ENCODE results near the gene EPB41L4A. TPM values are rescaled to one million over a fixed set of nuclear protein-coding genes. Genes with fewer than 3 reads are reported as not detected.

The EPB41L4A gene
- total and polyA plus RNA-seq, 12 donors: 4.2 to 26.3 (median 9.5) TPM

DNA sequence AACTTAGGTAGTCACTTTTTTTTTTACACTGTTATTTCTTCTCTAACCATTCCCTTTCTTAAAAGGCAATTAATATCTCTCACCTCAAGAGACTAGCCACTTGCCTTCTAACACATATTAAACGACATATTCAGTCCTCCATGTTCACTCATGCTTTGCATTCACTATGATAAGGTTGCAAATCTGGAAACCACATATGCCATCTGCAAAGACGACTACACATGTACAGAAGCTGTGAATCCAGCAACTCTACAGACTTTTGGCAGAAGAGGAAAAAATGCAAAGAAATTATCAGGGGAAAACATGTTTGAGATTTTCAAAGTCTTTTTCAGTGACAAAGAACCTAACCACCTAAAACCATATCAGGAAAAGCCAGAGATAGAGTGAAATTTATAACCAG lies 112.1 kb downstream of the EPB41L4A start:
- no peak for DNase-seq
- Histone ChIP-seq H3K27me3 (no peaks in the 10 kb centered on the region), H3K9me3 (replicated peaks in 1 of 3) (no peaks in the 10 kb centered on the region), H3K27ac (no peak overlapping the region), H3K4me3 (no peak overlapping the region), H3K4me1 (replicated peaks in 1 of 2) (no peaks in the 10 kb centered on the region), H3K36me3 (replicated peaks in 1 of 2) (no peaks in the 10 kb centered on the region)
- TF ChIP-seq POLR2A (IDR thresholded peaks at IDR 0.05): no peak
- TF ChIP-seq, protein P1, sequence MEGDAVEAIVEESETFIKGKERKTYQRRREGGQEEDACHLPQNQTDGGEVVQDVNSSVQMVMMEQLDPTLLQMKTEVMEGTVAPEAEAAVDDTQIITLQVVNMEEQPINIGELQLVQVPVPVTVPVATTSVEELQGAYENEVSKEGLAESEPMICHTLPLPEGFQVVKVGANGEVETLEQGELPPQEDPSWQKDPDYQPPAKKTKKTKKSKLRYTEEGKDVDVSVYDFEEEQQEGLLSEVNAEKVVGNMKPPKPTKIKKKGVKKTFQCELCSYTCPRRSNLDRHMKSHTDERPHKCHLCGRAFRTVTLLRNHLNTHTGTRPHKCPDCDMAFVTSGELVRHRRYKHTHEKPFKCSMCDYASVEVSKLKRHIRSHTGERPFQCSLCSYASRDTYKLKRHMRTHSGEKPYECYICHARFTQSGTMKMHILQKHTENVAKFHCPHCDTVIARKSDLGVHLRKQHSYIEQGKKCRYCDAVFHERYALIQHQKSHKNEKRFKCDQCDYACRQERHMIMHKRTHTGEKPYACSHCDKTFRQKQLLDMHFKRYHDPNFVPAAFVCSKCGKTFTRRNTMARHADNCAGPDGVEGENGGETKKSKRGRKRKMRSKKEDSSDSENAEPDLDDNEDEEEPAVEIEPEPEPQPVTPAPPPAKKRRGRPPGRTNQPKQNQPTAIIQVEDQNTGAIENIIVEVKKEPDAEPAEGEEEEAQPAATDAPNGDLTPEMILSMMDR (IDR thresholded peaks at IDR 0.05): no peak
- 71 to 81% (median 75%) methylated on average over 2 of the region's 2 CpGs for WGBS, 4 donors
- intact Hi-C loops (cut with DNase I): no loop called here

DNA sequence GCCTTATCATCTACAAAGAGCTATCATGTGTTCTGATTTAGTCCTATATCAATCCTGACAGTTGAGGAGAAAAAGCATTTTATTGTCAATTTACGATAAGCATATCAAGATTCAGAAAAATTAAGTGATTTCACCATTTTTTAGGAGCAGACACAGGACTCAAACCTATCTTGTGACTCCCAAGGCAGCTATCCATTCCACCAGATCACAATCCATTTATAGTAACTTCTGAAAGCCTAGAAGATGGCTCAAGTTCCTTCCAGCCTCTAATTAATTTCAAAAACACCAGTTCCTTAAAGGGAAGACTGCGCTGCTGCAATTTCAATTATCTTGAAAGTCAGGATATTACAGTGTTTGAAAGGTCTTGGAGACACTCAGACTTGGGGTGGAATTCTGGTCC lies 114.3 kb downstream of the EPB41L4A start:
- Histone ChIP-seq H3K27ac (no peak overlapping the region), H3K27me3 (no peaks in the 10 kb centered on the region), H3K36me3 (replicated peaks in 1 of 2) (no peaks in the 10 kb centered on the region), H3K4me1 (replicated peaks in 1 of 2) (no peaks in the 10 kb centered on the region), H3K9me3 (replicated peaks in 1 of 3) (no peaks in the 10 kb centered on the region), H3K4me3 (no peak overlapping the region)
- WGBS, 4 donors: 92 to 96% (median 94%) methylated on average over 2 of the region's 2 CpGs
- intact Hi-C loops (cut with DNase I): no loop called here
- no peak for TF ChIP-seq POLR2A (IDR thresholded peaks at IDR 0.05)
- TF ChIP-seq, protein P1 (IDR thresholded peaks at IDR 0.05): no peak
- DNase-seq: no peak

DNA sequence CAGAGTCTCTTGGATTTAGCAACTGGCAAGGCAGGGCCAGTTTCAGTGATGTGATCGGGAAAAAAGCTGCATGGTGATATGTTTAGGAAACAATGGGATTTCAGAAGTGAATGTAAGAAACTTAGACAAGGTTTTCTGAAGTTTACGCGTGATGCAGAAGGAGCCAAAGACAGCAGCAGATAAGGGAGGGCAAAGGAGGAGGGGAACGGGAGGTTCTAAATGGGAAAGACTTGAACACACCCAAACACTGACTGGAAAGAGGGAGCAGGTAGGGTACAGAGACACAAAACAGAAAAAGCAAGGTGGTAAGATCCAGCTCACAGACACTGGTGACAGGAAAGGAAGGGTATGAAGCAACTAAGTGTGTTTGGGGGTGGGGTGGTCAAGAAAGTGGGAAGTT lies 115.4 kb downstream of the EPB41L4A start:
- Histone ChIP-seq H3K27me3 (no peaks in the 10 kb centered on the region), H3K4me3 (no peak overlapping the region), H3K9me3 (replicated peaks in 1 of 3) (no peaks in the 10 kb centered on the region), H3K27ac (no peak overlapping the region), H3K36me3 (replicated peaks in 1 of 2) (no peaks in the 10 kb centered on the region), H3K4me1 (replicated peaks in 1 of 2) (no peaks in the 10 kb centered on the region)
- no peak for DNase-seq
- intact Hi-C loops (cut with DNase I): no loop called here
- WGBS, 4 donors: 89 to 94% (median 93%) methylated on average over 4 of the region's 4 CpGs
- TF ChIP-seq, protein P1 (IDR thresholded peaks at IDR 0.05): no peak
- no peak for TF ChIP-seq POLR2A (IDR thresholded peaks at IDR 0.05)

DNA sequence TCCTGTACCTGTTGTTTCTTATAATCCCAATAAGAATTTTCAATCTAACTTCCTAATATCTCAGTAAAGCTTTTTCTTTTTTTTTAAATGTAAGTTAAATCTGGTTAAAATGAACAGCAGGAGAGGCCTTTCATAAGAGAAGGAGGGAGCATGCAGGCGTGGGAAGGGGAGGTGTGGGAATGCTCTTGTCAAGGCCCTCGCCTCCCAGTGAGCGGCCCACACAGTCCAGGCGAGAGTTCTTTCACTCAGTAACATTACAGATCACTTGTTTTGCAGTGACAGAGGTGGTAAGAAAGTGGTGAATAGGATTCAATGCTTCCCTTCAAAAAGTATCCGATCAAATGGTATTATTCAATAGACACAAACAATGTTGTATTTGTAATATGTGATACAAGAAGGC lies 125.0 kb downstream of the EPB41L4A start:
- intact Hi-C loops (cut with DNase I): no loop called here
- H3K27me3 ChIP-seq: no peaks in the 10 kb centered on the region
- H3K9me3 ChIP-seq (replicated peaks in 1 of 3): no peaks in the 10 kb centered on the region
- DNase-seq: no peak
- TF ChIP-seq, protein P1 (IDR thresholded peaks at IDR 0.05): no peak
- no peak for TF ChIP-seq POLR2A (IDR thresholded peaks at IDR 0.05)
- H3K4me1 ChIP-seq (replicated peaks in 1 of 2): no peaks in the 10 kb centered on the region
- no peaks in the 10 kb centered on the region for H3K36me3 ChIP-seq (replicated peaks in 1 of 2)
- H3K4me3 ChIP-seq: no peak overlapping the region
- H3K27ac ChIP-seq: no peak overlapping the region
- WGBS, 4 donors: 81 to 92% (median 89%) methylated on average over 5 of the region's 5 CpGs

Data from adrenal gland (tissue), 12 donors.